SH-SY5Y (cell line): ENCODE results near the gene FSTL4.

Experiments used
- GATA2 ChIP-seq: IDR thresholded peaks from 2 replicates; pipeline ENCODE4 v1.6.1; 2011; ENCODE audit warnings: mild to moderate bottlenecking, low read depth, low read length
- GATA3 ChIP-seq: IDR thresholded peaks from 2 replicates; pipeline ENCODE4 v1.6.1; 2011; ENCODE audit warnings: low read depth, mild to moderate bottlenecking, low read length, moderate library complexity

DNA sequence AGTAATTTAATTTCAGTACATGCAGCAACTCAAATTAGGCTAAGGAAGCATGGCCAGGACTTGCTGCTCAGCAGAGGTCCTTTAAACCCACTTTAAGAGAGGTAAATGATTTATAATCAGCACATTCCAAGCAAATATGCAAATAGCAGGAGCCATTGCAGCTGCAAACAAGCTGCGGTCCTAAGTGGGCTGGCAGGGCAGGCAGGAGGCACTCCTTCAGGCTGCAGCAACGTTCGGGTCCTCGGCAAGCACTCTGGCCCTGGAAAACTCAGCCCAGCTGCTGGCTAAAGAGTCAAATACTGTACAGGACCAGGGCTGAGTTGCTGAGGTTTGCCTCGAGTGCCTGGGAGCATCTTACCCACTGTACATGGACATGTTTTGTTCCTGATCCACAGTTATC, 126.9 kb downstream of the FSTL4 start:
- TF ChIP-seq GATA2 (no peak), GATA3 (no peak)
